NCI-H1694 treated with DMSO at 0.1 percent for 48 hours (cell line): Measurements from ENCODE around the gene HMGN5.

Experiments used
- DNase-seq: peaks from one replicate; lab custom pipeline; 2025; lab: John Stamatoyannopoulos, UW

HMGN5 gene

GRCh38 chrX:81201671-81202455, at the start of gene HMGN5, which contains the start of gene SH3BGRL:
TSS of gene HMGN5 (minus strand) at chrX:81201913. CDS start at chrX:81121549, 80,364 bp downstream.
TSS of gene SH3BGRL (plus strand) at chrX:81202102. CDS start at chrX:81202201, 99 bp downstream.
- no peak for DNase-seq

- DNase-seq, result no peak
Measured at GRCh38 chrX:81241753-81242152, 40.0 kb upstream of the HMGN5 start.

- DNase-seq, result no peak
Measured at GRCh38 chrX:81240701-81241331, 39.1 kb upstream of the HMGN5 start.

- DNase-seq, result no peak
Measured at GRCh38 chrX:81238166-81238565, 36.5 kb upstream of the HMGN5 start.

GRCh38 chrX:81237516-81237915, 35.8 kb upstream of the HMGN5 start:
- no peak for DNase-seq

- no peak for DNase-seq
Measured at GRCh38 chrX:81232218-81232617, 30.5 kb upstream of the HMGN5 start.

GRCh38 chrX:81231476-81231875, 29.8 kb upstream of the HMGN5 start:
- DNase-seq, result no peak

- no peak for DNase-seq
Measured at GRCh38 chrX:81229901-81230300, 28.2 kb upstream of the HMGN5 start.

- no peak for DNase-seq
Measured at GRCh38 chrX:81229229-81229628, 27.5 kb upstream of the HMGN5 start.

GRCh38 chrX:81215685-81216084, 14.0 kb upstream of the HMGN5 start:
- DNase-seq, result no peak

GRCh38 chrX:81208916-81209315, 7.2 kb upstream of the HMGN5 start:
- no peak for DNase-seq

GRCh38 chrX:81206476-81206875, 4.8 kb upstream of the HMGN5 start:
- DNase-seq, result no peak

GRCh38 chrX:81205551-81205950, 3.8 kb upstream of the HMGN5 start:
- no peak for DNase-seq

- no peak for DNase-seq
Measured at GRCh38 chrX:81202943-81203342, 1.2 kb upstream of the HMGN5 start.

GRCh38 chrX:81202456-81202819, 725 bp upstream of the HMGN5 start:
- no peak for DNase-seq

GRCh38 chrX:81201071-81201470, 642 bp downstream of the HMGN5 start:
- no peak for DNase-seq

GRCh38 chrX:81195712-81196111, 6.0 kb downstream of the HMGN5 start:
- DNase-seq, result peak; percentile 27

- no peak for DNase-seq
Measured at GRCh38 chrX:81195259-81195658, 6.5 kb downstream of the HMGN5 start.

- DNase-seq, result peak; percentile 2
Measured at GRCh38 chrX:81174286-81174685, 27.4 kb downstream of the HMGN5 start.

- no peak for DNase-seq
Measured at GRCh38 chrX:81168391-81168790, 33.3 kb downstream of the HMGN5 start.

GRCh38 chrX:81121513-81122363, 80.0 kb downstream of the HMGN5 start:
- DNase-seq, result no peak

GRCh38 chrX:81120936-81121371, 80.8 kb downstream of the HMGN5 start:
- no peak for DNase-seq
